H9 (cell line): Measurements from ENCODE around the gene GATA5. TPM values are rescaled to one million over a fixed set of nuclear protein-coding genes. Genes with fewer than 3 reads are reported as not detected.

Experiments
- DNase-seq: peaks from one replicate; pipeline ENCODE4 v3.0.0-alpha.2; 2017
- H2AFZ ChIP-seq: one replicate; pipeline ENCODE4 v1.6.1; 2013; ENCODE audit warnings: mild to moderate bottlenecking, low read length, control low read depth, moderate library complexity
- H2AK5ac ChIP-seq: 2 replicates; pipeline ENCODE4 v1.6.1; 2013; ENCODE audit warnings: low read length, control low read depth, mixed read lengths; ENCODE audit not compliant: insufficient read length
- H2BK120ac ChIP-seq: one replicate; pipeline ENCODE4 v1.6.1; 2013; ENCODE audit warnings: low read depth, mild to moderate bottlenecking, low read length, control low read depth, inconsistent platforms; ENCODE audit not compliant: poor library complexity, severe bottlenecking
- H2BK12ac ChIP-seq: 2 replicates; pipeline ENCODE4 v1.6.1; 2013; ENCODE audit warnings: low read length, control low read depth, mixed read lengths, low read depth; ENCODE audit not compliant: insufficient read length
- H2BK15ac ChIP-seq: 2 replicates; pipeline ENCODE4 v1.6.1; 2013; ENCODE audit warnings: low read depth, low read length, control low read depth
- H2BK20ac ChIP-seq: one replicate; pipeline ENCODE4 v1.6.1; 2013; ENCODE audit warnings: low read depth, mild to moderate bottlenecking, low read length, control low read depth, inconsistent platforms; ENCODE audit not compliant: poor library complexity, severe bottlenecking
- H2BK5ac ChIP-seq: 2 replicates; pipeline ENCODE4 v1.6.1; 2013; ENCODE audit warnings: low read length, control low read depth, mixed read lengths; ENCODE audit not compliant: insufficient read length
- H3K14ac ChIP-seq: 2 replicates; pipeline ENCODE4 v1.6.1; 2013; ENCODE audit warnings: low read length, control low read depth; ENCODE audit not compliant: insufficient read depth
- H3K18ac ChIP-seq: 2 replicates; pipeline ENCODE4 v1.6.1; 2013; ENCODE audit warnings: low read depth, mild to moderate bottlenecking, mixed read lengths, low read length, control low read depth; ENCODE audit not compliant: insufficient read length
- H3K23ac ChIP-seq: 2 replicates; pipeline ENCODE4 v1.6.1; 2013; ENCODE audit warnings: low read length, control low read depth, mixed read lengths, low read depth; ENCODE audit not compliant: insufficient read length
- H3K23me2 ChIP-seq: 2 replicates; pipeline ENCODE4 v1.6.1; 2013; ENCODE audit warnings: low read depth, mild to moderate bottlenecking, mixed read lengths, low read length, control low read depth; ENCODE audit not compliant: insufficient read length, poor library complexity, severe bottlenecking
- H3K27ac ChIP-seq: 2 replicates; pipeline ENCODE4 v1.5.1; 2013; ENCODE audit warnings: low read length, control low read depth, mixed read lengths, low read depth; ENCODE audit not compliant: insufficient read length
- H3K27me3 ChIP-seq: 2 replicates; pipeline ENCODE4 v1.6.1; 2013; ENCODE audit warnings: low read length, control low read depth, inconsistent platforms; ENCODE audit not compliant: insufficient read depth
- H3K4ac ChIP-seq: 2 replicates; pipeline ENCODE4 v1.6.1; 2013; ENCODE audit warnings: low read depth, mild to moderate bottlenecking, control low read depth, inconsistent platforms, low read length, moderate library complexity
- H3K4me1 ChIP-seq: 2 replicates; pipeline ENCODE4 v1.6.1; 2013; ENCODE audit warnings: low read length, control low read depth, inconsistent platforms; ENCODE audit not compliant: insufficient read depth
- H3K4me2 ChIP-seq: 2 replicates; pipeline ENCODE4 v1.6.1; 2013; ENCODE audit warnings: low read length, control low read depth, mixed read lengths; ENCODE audit not compliant: insufficient read length, insufficient read depth
- H3K56ac ChIP-seq: 2 replicates; pipeline ENCODE4 v1.6.1; 2013; ENCODE audit warnings: low read depth, mild to moderate bottlenecking, mixed read lengths, low read length, control low read depth; ENCODE audit not compliant: insufficient read length
- H3K79me1 ChIP-seq: 2 replicates; pipeline ENCODE4 v1.6.1; 2013; ENCODE audit warnings: low read depth, mild to moderate bottlenecking, moderate library complexity, low read length, control low read depth, inconsistent platforms; ENCODE audit not compliant: insufficient read depth, poor library complexity, severe bottlenecking
- H3K79me2 ChIP-seq: 2 replicates; pipeline ENCODE4 v1.6.1; 2013; ENCODE audit warnings: low read length, control low read depth, inconsistent platforms; ENCODE audit not compliant: insufficient read depth
- H3K9ac ChIP-seq: 2 replicates; pipeline ENCODE4 v1.6.1; 2013; ENCODE audit warnings: low read length, control low read depth, mixed read lengths; ENCODE audit not compliant: insufficient read length; ENCODE audit errors: extremely low read depth
- H3K9me3 ChIP-seq: one replicate; pipeline ENCODE4 v1.6.1; 2013; ENCODE audit warnings: low read depth, low read length, inconsistent platforms; ENCODE audit not compliant: control insufficient read depth
- H3T11ph ChIP-seq: one replicate; pipeline ENCODE4 v1.6.1; 2013; ENCODE audit warnings: mild to moderate bottlenecking, low read length, control low read depth, inconsistent platforms
- H4K20me1 ChIP-seq: one replicate; pipeline ENCODE4 v1.6.1; 2013; ENCODE audit not compliant: control insufficient read depth, insufficient read length, insufficient read depth
- H4K5ac ChIP-seq: 2 replicates; pipeline ENCODE4 v1.6.1; 2013; ENCODE audit warnings: low read depth, mild to moderate bottlenecking, mixed read lengths, low read length, control low read depth; ENCODE audit not compliant: insufficient read length
- H4K8ac ChIP-seq: replicated peaks from 2 replicates; pipeline ENCODE4 v1.6.1; 2013; ENCODE audit warnings: low read length, control low read depth, mixed read lengths, low read depth; ENCODE audit not compliant: insufficient read length
- H4K91ac ChIP-seq: 2 replicates; pipeline ENCODE4 v1.6.1; 2013; ENCODE audit warnings: low read depth, mild to moderate bottlenecking, moderate library complexity, mixed read lengths, low read length, control low read depth; ENCODE audit not compliant: insufficient read length
- H3K27ac Mint-ChIP-seq, 3 experiments: 2 replicates in 2 of 3; 3 replicates in 1 of 3; pipeline ENCODE4 v1.8.0; 2020 to 2021; ENCODE audit warnings: mixed read lengths in 3 of 3, mild to moderate bottlenecking in 1 of 3, moderate library complexity in 1 of 3
- H3K27me3 Mint-ChIP-seq: 2 replicates; pipeline ENCODE4 v1.8.0; 2021; ENCODE audit warnings: low read depth, mild to moderate bottlenecking, moderate library complexity, mixed read lengths
- H3K36me3 Mint-ChIP-seq, 3 experiments: 2 replicates in 2 of 3; 3 replicates in 1 of 3; pipeline ENCODE4 v1.8.0; 2020 to 2021; ENCODE audit warnings: low read depth in 3 of 3, mixed read lengths in 3 of 3; ENCODE audit not compliant: insufficient read depth in 1 of 3
- H3K4me1 Mint-ChIP-seq, 2 experiments: 2 replicates each; pipeline ENCODE4 v1.8.0; 2020; ENCODE audit warnings: mixed read lengths in 2 of 2
- H3K4me3 Mint-ChIP-seq, 2 experiments: 2 replicates in 1 of 2; 3 replicates in 1 of 2; pipeline ENCODE4 v1.8.0; 2020 to 2021; ENCODE audit warnings: mild to moderate bottlenecking in 2 of 2, mixed read lengths in 2 of 2, moderate library complexity in 1 of 2
- H3K9me3 Mint-ChIP-seq, 2 experiments: 2 replicates in 1 of 2; 3 replicates in 1 of 2; pipeline ENCODE4 v1.8.0; 2020; ENCODE audit warnings: mild to moderate bottlenecking in 2 of 2, mixed read lengths in 2 of 2, moderate library complexity in 1 of 2
- CTCF ChIP-seq: fragments of 200-600 bp; sonication (generic); conservative IDR thresholded peaks from 3 replicates; pipeline ENCODE4 v1.8.0; 2021; ENCODE audit warnings: antibody characterized with exemption, mild to moderate bottlenecking
- WGBS: extraction: QIAGEN DNeasy Blood & Tissue Kit; methylation state at CpG from one replicate; pipeline ENCODE4 v1.1.7; 2013; ENCODE audit warnings: missing lambda C conversion rate, low lambda C conversion rate, mixed read lengths; ENCODE audit not compliant: insufficient read length; ENCODE audit errors: extremely low coverage; 5-methylcytosine and 5-hydroxymethylcytosine counted together
- total RNA-seq: library from RNA; stranded (reverse); gene quantifications from 2 replicates; pipeline ENCODE4 v1.2.1, GENCODE V29; 2021

GATA5 gene
- total RNA-seq, 1 experiment from 2014 or later = 0.24 TPM

GRCh38 chr20:62445553-62446340 lies 30.0 kb downstream of the GATA5 start:
- H3K79me1 ChIP-seq = no peaks in the 10 kb centered on the region
- no peak overlapping the region for H3K56ac ChIP-seq
- no peak overlapping the region for H4K8ac ChIP-seq
- H3K9me3 ChIP-seq = no peaks in the 10 kb centered on the region
- H3K27me3 Mint-ChIP-seq = peaks cover 20% of the 10 kb centered on the region
- H3K18ac ChIP-seq = no peak overlapping the region
- H4K5ac ChIP-seq = no peak overlapping the region
- H3K36me3 Mint-ChIP-seq = no peaks in the 10 kb centered on the region; a peak in 1 of 7 replicates
- no peak overlapping the region for H3K27ac ChIP-seq
- H3K23ac ChIP-seq = no peak overlapping the region
- WGBS = no CpG with 5 or more reads among the region's 36 CpGs
- H3K4ac ChIP-seq = no peak overlapping the region
- H4K91ac ChIP-seq = no peak overlapping the region
- no peak for DNase-seq
- no peak for TF ChIP-seq CTCF
- peak overlapping the region; percentile 53; the same call in 1 of the 2 replicates for H3K14ac ChIP-seq
- H3T11ph ChIP-seq = no peak overlapping the region
- H3K4me1 ChIP-seq = no peaks in the 10 kb centered on the region
- no peaks in the 10 kb centered on the region for H4K20me1 ChIP-seq
- H2BK12ac ChIP-seq = no peak overlapping the region
- H2AK5ac ChIP-seq = no peak overlapping the region
- H3K27me3 ChIP-seq = no peaks in the 10 kb centered on the region
- H2BK20ac ChIP-seq = no peak overlapping the region
- no peak overlapping the region for H3K4me2 ChIP-seq
- no peaks in the 10 kb centered on the region for H3K23me2 ChIP-seq
- H3K4me1 Mint-ChIP-seq = peaks cover 0 to 5% of the 10 kb centered on the region in 2 experiments; a peak in 1 of 4 replicates
- no peaks in the 10 kb centered on the region for H3K79me2 ChIP-seq
- no peak overlapping the region for H2BK5ac ChIP-seq
- H3K9ac ChIP-seq = no peak overlapping the region
- no peak overlapping the region; a peak in 1 of 7 replicates for H3K27ac Mint-ChIP-seq
- no peaks in the 10 kb centered on the region for H3K9me3 Mint-ChIP-seq
- no peak overlapping the region for H2BK15ac ChIP-seq
- no peak overlapping the region for H3K4me3 Mint-ChIP-seq
- no peak overlapping the region for H2AFZ ChIP-seq
- H2BK120ac ChIP-seq = no peak overlapping the region
